Measurements from ENCODE around the gene NOS1. TPM values are rescaled to one million over a fixed set of nuclear protein-coding genes. Genes with fewer than 3 reads are reported as not detected.
"Not testable (repeated sequence)": the region's sequence is repeated elsewhere in the genome, so short reads cannot be mapped to it uniquely, and the experiment has no call there.

The NOS1 gene
- total RNA-seq, 2 donors from 2014 or later, result 2.6 to 8.3 TPM

DNA sequence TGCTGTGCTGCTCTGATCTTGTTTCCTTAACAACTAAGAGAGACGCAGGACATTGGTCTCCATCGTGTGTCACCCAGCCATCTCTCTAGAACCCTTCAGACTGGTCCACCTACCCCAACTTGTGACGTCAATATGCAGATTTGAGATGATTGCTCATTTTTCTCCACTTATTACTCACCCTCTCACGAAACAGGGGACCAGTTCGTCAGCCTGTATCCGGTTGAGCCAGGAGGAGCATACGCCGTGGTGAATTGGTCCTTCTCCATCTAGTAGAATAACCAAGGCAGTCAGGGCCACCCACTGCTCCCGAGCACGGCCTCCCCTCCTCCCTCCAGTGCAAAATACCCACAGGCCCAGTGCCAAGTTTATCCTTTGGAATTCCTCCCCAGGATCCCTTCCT is 134.9 kb downstream of the NOS1 start:
- Histone ChIP-seq H3K27me3 (replicated peaks; ENCODE audit: insufficient read depth) (no peaks in the 10 kb centered on the region), H3K9me3 (no peaks in the 10 kb centered on the region), H3K36me3 (no peaks in the 10 kb centered on the region), H3K27ac (no peak overlapping the region), H3K4me3 (no peak overlapping the region), H3K4me1 (replicated peaks) (no peaks in the 10 kb centered on the region)
- WGBS, result 88% methylated on average over 10 of the region's 10 CpGs
- intact Hi-C loops (cut with DNase I), result no loop called here
- TF ChIP-seq, protein P1, sequence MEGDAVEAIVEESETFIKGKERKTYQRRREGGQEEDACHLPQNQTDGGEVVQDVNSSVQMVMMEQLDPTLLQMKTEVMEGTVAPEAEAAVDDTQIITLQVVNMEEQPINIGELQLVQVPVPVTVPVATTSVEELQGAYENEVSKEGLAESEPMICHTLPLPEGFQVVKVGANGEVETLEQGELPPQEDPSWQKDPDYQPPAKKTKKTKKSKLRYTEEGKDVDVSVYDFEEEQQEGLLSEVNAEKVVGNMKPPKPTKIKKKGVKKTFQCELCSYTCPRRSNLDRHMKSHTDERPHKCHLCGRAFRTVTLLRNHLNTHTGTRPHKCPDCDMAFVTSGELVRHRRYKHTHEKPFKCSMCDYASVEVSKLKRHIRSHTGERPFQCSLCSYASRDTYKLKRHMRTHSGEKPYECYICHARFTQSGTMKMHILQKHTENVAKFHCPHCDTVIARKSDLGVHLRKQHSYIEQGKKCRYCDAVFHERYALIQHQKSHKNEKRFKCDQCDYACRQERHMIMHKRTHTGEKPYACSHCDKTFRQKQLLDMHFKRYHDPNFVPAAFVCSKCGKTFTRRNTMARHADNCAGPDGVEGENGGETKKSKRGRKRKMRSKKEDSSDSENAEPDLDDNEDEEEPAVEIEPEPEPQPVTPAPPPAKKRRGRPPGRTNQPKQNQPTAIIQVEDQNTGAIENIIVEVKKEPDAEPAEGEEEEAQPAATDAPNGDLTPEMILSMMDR (IDR thresholded peaks at IDR 0.05), result no peak
- no peak for TF ChIP-seq POLR2A (IDR thresholded peaks at IDR 0.05)
- TF ChIP-seq POLR2AphosphoS5 (IDR thresholded peaks at IDR 0.05), result no peak
- DNase-seq (ENCODE audit: low spot score), result no peak

DNA sequence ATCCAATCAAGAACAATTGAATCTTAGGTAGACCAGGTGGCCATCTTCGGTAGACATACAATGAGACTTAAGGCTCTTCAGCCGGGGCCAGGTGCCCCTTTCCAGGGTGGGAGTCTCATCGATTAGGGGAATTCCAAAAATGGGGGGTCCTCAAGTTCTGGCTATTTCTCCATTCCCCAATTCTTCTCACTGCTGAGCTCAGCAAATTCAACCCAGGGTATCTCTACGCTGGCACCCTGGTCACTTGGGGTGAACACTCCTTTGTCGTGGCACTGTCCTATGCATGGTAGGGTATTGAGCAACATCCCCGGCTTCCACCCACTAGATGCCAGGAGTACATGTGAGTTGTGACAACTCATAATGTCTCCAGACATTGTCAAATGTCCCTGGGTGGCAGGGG is 136.2 kb downstream of the NOS1 start:
- intact Hi-C loops (cut with DNase I), result no loop called here
- Histone ChIP-seq H3K36me3 (no peaks in the 10 kb centered on the region), H3K9me3 (no peaks in the 10 kb centered on the region), H3K27ac (no peak overlapping the region), H3K4me3 (no peak overlapping the region), H3K27me3 (replicated peaks; ENCODE audit: insufficient read depth) (no peaks in the 10 kb centered on the region), H3K4me1 (replicated peaks) (no peaks in the 10 kb centered on the region)
- TF ChIP-seq POLR2A (IDR thresholded peaks at IDR 0.05) (no peak), POLR2AphosphoS5 (IDR thresholded peaks at IDR 0.05) (no peak)
- TF ChIP-seq, protein P1 (IDR thresholded peaks at IDR 0.05), result no peak
- no peak for DNase-seq (ENCODE audit: low spot score)
- 83% methylated on average over 6 of the region's 6 CpGs for WGBS

DNA sequence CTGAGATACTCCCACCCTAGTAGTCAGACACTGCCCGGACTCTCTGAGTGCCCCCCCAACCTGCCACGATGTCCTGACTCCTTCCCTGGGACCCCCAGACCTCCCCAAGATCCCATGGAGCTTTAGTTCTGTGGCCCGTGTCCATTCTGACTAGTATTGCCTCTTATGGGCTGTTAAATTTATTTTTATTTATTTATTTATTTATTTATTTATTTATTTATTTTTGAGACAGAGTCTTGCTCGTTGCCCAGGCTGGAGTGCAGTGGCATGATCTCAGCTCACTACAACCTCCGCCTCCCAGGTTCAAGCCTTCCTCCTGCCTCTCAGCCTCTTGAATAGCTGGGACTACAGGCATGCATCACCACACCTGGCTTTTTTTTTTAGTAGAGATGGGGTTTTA is 140.5 kb downstream of the NOS1 start:
- H3K4me3 ChIP-seq; H3K4me1 ChIP-seq (replicated peaks); H3K27me3 ChIP-seq (replicated peaks; ENCODE audit: insufficient read depth); H3K36me3 ChIP-seq; DNase-seq (ENCODE audit: low spot score); H3K9me3 ChIP-seq; H3K27ac ChIP-seq; intact Hi-C loops (cut with DNase I): not testable (repeated sequence)
- WGBS, result 78% methylated on average over 5 of the region's 5 CpGs

DNA sequence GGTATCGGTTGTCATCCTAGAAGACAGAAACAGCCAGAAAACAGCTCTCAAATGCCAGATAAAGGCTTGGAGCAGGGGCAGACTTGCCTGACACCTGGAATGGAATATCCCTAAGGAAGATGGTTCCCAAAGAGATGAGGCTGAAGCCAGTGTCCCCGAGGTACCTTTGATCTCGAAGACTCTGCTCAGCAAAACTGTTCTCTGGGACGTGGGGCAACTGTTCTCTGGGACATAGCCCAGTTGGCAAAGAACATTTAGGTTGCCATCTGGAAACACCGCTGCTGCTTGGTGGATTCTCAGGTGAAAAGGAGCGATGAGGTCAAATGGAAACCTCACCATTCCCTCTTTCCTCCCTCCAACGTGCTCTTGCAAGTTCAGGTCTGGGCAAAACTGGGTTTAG is 143.3 kb downstream of the NOS1 start:
- H3K36me3 ChIP-seq, result no peaks in the 10 kb centered on the region
- H3K4me3 ChIP-seq, result no peak overlapping the region
- H3K4me1 ChIP-seq (replicated peaks), result no peaks in the 10 kb centered on the region
- DNase-seq (ENCODE audit: low spot score), result no peak
- no peak overlapping the region for H3K27ac ChIP-seq
- WGBS, result 85% methylated on average over 7 of the region's 7 CpGs
- intact Hi-C loops (cut with DNase I), result loop anchor here (10.0 kb wide), 1 partner anchor 147 kb away; the partner anchor contains the start of gene NOS1
- no peaks in the 10 kb centered on the region for H3K27me3 ChIP-seq (replicated peaks; ENCODE audit: insufficient read depth)
- no peak for TF ChIP-seq POLR2A (IDR thresholded peaks at IDR 0.05)
- H3K9me3 ChIP-seq, result no peaks in the 10 kb centered on the region

DNA sequence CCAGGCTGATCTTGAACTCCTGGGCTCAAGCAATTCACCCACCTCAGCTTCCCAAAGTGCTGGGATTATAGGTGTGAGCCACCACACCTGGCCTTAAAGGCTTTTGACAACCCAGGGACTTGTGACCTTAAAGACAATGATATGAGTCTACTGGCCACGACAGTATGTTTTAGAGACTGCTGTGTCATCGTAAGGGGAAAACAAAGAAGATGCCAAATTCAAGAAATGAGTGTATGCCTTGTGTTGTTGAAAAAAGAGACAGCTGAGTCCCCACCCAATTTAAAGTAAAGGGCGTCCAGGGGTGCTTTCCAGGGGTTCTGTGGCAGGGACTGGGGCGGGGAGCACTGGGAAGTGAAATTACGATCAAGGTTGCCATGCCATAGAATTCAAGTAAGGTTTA is 144.7 kb downstream of the NOS1 start:
- Histone ChIP-seq H3K36me3 (no peaks in the 10 kb centered on the region), H3K9me3 (no peaks in the 10 kb centered on the region), H3K4me3 (no peak overlapping the region), H3K4me1 (replicated peaks) (no peaks in the 10 kb centered on the region), H3K27me3 (replicated peaks; ENCODE audit: insufficient read depth) (no peaks in the 10 kb centered on the region), H3K27ac (no peak overlapping the region)
- WGBS, result 78% methylated on average over 5 of the region's 5 CpGs
- no peak for DNase-seq (ENCODE audit: low spot score)
- intact Hi-C loops (cut with DNase I), result loop anchor here (10.0 kb wide), 1 partner anchor 148 kb away; the partner anchor contains the start of gene NOS1
- TF ChIP-seq POLR2A (IDR thresholded peaks at IDR 0.05), result no peak
- TF ChIP-seq, protein P1 (IDR thresholded peaks at IDR 0.05), result no peak
- no peak for TF ChIP-seq POLR2AphosphoS5 (IDR thresholded peaks at IDR 0.05)

DNA sequence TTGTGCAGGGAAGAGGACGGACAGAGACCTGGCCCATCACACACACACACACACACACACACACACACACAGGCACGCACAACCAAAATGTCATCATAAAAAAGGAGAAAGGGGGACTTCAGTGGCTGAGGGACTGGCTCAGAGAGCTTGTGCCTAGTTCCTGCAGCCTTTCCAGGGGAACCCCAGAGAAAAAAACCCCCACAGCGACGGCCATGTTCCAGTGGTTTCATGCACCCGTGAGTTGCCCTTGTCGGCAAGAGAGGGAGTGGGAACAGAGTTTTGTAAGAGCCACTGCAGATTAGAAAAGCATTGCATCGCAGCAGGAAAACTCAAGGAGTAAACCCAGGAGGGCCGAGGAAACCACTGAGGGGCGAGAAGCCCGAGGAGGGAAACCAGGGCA is 146.6 kb downstream of the NOS1 start:
- H3K9me3 ChIP-seq, result no peaks in the 10 kb centered on the region
- 76% methylated on average over 10 of the region's 10 CpGs for WGBS
- H3K4me1 ChIP-seq (replicated peaks), result no peaks in the 10 kb centered on the region
- DNase-seq (ENCODE audit: low spot score), result no peak
- TF ChIP-seq POLR2A (IDR thresholded peaks at IDR 0.05) (no peak), POLR2AphosphoS5 (IDR thresholded peaks at IDR 0.05) (no peak)
- TF ChIP-seq, protein P1 (IDR thresholded peaks at IDR 0.05), result no peak
- intact Hi-C loops (cut with DNase I), result loop anchor here (10.0 kb wide), 1 partner anchor 150 kb away; the partner anchor contains the start of gene NOS1
- H3K4me3 ChIP-seq, result no peak overlapping the region
- no peaks in the 10 kb centered on the region for H3K27me3 ChIP-seq (replicated peaks; ENCODE audit: insufficient read depth)
- no peaks in the 10 kb centered on the region for H3K36me3 ChIP-seq
- H3K27ac ChIP-seq, result no peak overlapping the region
